ACHN (cell line): Measurements from ENCODE around the gene PKNOX2.
A peak's percentile ranks its signal among the peaks of the same experiment; 100 is the strongest.

Source experiments
- DNase-seq: peaks from one replicate; pipeline ENCODE4 v3.0.0-alpha.2; 2015
- in situ Hi-C: cut with HindIII; loops from 2 replicates; pipeline ENCODE4 v1.10.0; 2017; ENCODE audit warnings: low sequenced_read_pairs, low pct_ligation_motif_present, low pct_unique_long_range_greater_than_20kb

Gene PKNOX2

DNA sequence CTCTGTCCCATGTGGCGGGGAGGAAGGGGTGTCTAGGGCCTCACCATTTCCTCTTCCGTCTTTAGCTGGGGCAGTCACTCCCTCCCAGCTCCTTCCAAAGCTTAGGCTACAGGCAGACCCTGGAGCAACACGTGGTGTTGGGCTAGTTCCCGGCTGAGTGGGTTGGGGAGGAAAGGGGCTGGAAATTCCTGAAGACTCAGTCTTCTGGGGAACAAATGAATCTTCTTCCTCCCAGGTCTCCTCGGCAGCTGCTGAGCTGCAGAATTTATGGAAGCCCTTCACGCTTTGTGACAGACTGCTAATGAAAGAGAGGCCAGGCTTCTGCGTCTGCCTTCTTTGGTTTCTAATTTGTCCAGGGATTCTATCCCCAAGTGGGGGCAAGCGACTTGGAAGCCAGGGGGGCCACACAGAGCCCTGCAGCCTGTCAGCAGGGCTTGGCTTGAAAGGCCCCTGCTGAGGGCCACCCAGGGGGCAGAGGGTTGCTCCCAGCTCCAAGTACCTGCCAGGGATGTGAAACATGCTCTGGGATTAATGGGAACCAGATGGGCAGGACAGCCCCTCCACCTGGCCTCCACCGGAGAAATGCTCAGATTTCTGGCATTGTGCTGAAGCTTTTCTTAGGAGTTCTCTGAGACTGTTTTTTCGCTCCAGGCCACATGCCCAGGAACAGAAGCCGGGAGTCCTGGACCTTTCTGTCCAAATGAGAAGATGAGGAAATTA, 123.1 kb downstream of the PKNOX2 start:
- in situ Hi-C loops = no loop called here

DNA sequence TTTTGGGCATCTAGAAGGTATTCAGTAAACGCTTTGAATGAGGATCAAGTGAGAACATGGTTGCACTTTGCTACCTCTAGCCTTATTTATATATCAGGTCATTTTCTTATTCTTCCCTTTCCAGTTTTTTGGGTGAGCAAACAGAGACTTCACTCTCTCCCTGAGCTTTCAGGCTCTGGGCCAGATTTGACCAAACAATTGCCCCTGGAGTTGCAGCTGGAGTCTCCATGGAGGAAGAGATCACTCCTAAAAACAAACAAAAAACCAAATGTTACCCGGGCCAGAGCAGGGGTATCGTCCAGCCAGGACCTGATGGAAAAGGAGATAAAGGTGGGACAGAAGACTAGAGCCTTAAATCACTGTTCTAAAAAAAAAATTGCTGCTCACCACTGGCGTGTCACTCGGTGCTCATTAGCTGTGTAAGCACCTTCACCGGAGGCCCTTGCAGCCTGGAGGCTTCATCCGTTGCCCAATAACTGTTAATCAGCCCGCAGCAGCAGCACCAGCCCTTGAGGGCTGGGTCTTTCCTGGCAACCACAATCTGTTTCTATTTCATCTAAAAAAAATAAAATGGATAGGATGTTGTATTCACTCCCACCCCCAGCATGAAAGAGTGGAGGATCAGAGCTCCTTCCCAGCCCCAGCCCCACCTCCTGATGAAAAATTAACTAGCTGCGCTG, 125.0 kb downstream of the PKNOX2 start:
- in situ Hi-C loops = no loop called here

More for the DNA sequence above, 123.1 kb downstream of the PKNOX2 start:
- DNase-seq = no peak

DNA sequence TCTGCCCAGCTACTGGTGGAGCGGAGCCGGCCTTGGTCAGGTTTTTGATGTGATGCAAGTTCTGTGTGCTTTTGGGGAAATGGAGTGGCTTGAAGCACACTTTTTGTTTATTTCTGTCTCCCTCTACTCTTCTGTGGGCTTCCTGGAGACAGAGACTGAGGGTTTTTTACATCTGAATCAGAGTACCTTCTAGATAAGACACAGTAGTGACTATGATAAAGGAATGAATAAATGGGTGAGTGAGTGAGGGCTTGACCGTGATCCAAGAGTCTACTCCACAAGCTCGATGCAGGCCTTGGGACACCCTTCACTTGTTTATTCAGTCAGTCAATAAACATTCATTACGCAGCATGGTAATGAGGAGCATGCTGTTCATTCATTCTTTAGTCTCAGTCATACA, 125.7 kb downstream of the PKNOX2 start:
- in situ Hi-C loops = no loop called here
- DNase-seq = no peak

More for the DNA sequence above, 125.0 kb downstream of the PKNOX2 start:
- DNase-seq = no peak

DNA sequence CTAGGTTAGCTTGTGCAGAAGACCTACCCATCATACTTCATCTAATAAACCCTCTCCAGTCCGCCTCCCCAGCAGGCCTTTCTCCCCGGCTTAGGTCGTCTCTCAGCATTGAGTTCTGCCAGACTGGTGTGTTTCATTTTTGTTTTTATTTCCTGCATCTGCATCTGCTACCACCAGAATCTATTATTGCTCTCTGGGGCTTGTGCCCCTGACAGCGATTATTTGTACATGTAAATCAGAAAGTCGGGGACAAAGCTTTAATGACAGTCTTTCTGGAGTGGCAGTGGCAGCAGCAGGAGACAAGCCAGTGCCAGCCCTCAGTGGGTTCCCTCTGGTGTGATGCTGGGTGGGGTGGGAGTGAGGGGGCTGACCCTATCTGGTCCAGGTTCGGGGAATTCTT, 127.5 kb downstream of the PKNOX2 start:
- no peak for DNase-seq
- in situ Hi-C loops = no loop called here

DNA sequence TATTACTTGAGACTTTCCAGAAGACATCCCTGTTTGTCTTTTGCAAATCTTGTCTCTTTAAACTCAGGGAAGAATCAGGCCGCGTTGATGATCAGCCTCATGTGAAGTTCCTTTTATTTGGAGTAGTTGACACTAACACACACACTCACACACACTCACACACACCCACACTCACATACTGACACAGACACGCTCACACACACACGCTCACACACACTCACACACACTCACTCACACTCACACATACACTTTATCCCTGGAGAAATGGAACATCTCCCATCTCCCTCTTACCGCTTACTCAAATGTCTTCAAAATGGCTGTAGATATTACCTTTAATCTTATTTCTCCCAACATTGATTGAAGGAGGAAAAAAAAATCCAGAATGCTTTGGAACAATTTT, 129.0 kb downstream of the PKNOX2 start:
- no peak for DNase-seq
- in situ Hi-C loops = no loop called here

DNA sequence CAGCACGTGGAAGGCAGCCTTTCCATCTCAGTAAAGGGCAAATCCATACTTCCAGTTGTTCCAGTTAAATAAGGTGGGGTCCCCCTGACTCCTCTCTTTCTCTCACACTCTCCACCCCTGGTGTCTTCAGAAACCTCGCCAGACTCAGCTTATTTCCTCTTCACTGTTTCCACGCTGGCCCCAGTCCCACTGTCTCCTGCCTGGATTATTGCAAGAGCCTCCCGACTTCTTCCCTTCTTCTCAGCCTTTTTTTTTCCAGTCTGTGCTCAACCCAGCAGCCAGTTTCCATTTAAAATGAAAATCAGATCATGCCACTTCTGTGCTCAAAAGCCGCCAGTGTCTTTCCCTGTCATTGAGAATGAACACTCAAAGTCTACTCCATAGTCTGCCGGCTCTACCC, 131.4 kb downstream of the PKNOX2 start:
- in situ Hi-C loops = no loop called here
- no peak for DNase-seq

DNA sequence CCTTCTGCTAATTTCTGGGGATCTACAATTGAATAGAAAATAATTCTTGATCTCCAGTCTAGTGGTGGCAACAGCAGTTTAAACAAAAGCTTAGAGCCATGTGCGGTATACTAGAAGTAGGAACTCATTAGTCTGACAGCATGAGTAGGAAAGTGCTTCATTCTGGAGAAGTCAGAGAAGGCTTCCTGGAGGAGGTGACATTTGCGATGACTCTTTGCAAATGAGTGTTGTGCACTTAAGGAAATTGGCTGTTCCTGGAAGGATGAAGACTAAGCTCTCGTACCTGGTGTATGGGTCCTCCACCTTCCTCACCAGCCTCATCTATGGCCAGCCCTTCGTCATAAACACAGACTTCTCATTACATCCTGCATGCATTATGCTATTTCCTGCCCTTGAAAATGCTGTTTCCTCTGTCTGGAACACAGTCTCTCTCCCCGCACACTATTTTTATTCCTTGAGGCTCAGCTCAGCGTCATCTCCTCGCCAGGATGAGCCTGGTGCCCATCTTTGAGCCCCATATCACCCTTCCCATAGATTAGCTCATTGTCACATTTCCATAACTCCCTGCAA, 132.9 kb downstream of the PKNOX2 start:
- DNase-seq = no peak
- in situ Hi-C loops = no loop called here

DNA sequence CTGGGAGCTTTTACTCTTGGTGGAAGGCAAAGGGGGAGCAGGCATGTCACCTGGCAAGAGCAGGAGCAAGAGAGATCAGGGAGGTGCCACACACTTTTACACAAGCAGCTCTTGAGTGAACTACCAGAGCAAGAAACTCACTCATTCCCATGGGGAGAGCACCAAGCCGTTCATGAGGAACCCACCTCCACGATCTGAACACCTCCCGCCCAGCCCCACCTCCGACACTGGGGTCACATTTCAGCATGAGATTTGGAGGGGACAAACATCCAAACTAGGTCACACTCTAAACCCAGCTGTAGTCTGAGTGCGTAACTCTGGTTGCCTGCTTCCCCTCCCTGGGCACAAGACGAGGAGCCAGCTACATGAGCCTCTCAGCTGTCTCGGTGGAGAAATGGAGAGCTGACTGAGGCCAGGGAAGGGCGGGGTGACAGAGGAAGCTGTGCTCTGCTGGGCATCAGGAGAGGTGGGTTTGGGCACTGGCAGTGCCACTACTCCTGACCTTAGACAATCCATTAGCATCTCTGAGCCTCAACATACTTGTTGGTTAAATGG, 134.6 kb downstream of the PKNOX2 start:
- in situ Hi-C loops = no loop called here
- no peak for DNase-seq

DNA sequence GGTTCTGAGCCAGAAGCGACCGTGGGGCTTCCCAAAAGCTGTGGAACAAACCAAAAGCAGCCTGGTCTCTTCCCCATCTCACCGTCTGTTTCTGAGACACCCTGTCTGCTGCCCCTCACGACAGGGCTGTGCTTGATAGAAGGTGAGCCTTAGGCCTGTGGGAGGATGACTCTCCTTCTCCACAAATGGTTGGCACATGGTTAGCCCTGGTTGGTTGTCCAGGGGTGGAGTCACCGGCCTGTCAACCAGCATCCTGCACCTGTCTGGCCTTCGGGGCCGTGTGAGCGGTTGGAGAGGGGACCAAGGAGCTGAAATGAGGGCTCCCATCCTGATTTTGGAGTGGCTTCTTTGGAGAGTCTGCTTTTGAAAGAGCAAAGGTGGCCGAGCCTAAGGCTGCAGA, 135.3 kb downstream of the PKNOX2 start:
- in situ Hi-C loops = no loop called here
- no peak for DNase-seq

DNA sequence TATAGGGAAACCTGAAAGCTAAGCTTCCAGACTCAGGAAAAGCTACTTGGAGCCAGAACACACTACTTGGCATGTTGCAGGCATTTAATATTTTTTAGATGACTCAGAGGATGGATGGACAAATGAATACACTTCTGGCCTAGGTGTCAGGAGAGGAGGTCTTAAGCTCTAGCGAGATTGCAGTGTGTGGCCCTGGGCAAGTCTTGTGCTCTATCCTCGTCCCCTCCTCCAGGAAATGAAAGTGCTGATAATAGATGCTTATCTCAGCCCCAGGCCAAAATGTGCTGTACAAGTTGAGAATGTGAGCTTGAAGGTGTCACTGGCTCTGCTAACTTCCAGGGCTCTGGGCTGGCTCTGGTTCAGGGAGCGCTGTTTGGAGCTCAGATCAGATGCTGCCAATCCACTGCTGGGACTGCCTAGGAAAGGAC, 136.3 kb downstream of the PKNOX2 start:
- DNase-seq = peak; percentile 54

DNA sequence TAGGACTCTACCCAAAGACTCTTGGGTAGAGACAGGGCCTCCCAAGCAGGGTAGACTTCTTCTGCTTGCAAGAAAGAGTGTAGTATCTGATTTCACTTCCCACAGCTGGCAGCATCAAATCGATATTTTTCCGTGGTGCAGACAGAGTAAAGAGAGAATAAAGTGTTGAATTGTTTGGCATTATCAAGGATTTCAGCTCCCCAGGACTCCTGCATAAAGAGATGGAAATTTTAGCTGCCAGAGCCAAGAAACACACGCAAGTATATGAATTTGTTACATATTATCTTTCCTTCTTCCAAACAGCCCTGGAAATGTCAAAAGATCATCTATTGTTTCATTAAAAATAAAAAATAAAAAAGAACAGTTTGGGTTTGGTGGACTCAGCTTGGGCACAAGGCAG, 136.8 kb downstream of the PKNOX2 start:
- DNase-seq = no peak
- in situ Hi-C loops = no loop called here

More for the DNA sequence above, 136.3 kb downstream of the PKNOX2 start:
- in situ Hi-C loops = no loop called here

DNA sequence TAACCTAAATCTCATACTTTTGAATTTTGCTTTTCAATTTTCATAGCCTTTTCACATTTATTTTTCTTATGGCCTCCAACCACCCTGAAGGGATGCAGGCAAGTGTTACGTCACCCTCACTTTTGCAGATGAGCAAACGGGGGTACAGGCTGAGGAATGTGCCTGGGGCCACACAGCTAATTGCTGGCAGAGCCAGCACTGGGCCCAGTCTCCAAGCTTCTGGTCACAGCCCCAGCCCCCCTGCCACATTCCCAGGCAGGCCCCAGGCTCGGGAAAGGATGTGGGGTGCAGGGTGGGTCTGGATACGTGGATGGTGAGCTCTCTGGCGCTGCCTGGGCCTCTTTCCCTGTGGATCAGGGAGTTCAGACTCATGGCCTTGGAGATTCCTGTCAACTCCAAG, 138.6 kb downstream of the PKNOX2 start:
- in situ Hi-C loops = no loop called here
- no peak for DNase-seq

DNA sequence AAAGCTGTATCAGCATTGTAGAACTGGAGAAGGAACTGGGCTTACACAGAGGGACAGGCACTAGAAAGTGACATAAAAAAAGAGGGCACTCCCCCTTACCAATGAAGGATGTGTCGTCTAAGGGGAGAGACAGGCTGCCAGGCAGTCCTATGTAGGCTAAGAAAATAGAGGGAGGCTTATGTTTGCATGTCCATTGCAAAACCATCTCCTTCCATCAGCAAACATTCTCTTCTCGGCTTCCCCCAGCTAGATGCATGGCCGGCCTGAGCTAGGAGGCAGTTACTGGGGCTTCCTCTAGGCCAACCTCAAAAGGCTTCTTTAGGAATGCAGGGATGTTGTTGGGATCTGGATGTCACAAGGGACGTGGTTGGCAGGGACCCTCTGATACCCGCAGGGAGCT, 139.1 kb downstream of the PKNOX2 start:
- DNase-seq = no peak
- in situ Hi-C loops = no loop called here

DNA sequence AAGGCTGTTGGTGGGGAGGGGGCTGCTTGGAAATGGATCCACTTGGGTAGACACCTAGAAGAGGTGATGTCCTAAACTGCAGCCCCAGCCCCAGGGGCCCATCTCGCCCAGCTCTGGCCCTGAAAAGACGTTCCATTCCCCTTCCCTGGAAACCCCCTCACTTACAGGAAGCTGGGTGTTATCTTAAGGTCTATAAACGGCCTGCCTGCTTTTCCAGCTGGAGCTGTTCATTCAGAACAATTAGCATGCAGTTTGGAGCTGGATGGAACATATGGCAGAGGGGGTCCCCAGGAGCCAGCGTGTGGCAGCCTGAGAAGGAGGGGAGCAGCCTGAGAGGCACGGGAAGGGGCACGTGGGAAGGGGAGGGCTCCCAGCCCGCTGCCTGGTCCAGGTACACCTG, 139.6 kb downstream of the PKNOX2 start:
- no peak for DNase-seq
- in situ Hi-C loops = no loop called here

DNA sequence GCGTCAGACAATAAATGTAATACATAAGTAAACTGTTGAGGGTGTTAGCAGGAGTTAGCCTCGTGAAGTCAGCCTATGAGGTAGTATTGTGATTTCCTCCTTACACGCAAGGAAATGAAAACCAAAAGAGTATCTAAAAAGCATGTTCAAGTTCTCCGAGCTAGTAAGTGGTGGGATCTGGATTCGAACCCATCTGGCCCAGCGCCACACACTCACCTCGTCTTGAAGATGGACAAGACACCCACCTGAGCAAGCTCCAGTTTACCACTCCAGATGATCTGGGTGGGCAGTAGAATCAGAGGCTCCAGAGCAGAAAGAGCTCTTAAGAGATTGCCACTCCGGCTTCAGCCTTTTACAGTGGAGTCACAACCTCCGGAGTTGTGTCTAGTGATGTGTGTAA, 140.3 kb downstream of the PKNOX2 start:
- in situ Hi-C loops = no loop called here
- no peak for DNase-seq

DNA sequence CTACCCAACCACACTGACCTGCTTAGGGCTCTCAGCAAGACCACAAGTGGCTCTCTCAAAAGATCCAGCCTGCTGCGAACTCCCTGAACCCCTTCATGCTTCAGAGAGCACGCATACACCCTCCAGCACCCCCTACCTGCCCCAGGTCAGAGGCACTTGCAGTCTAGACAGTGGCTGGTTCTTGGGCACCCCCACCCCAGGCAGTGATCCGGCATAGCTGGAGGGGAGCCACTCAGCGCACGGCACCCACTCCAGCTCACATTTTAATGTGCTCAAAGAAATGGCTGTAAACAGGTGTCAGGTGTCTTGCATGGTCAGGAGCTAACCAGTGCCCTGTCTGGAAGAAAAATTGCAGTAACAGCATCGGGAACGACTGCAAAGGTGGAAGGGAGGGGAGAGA, 140.8 kb downstream of the PKNOX2 start:
- no peak for DNase-seq
- in situ Hi-C loops = no loop called here

DNA sequence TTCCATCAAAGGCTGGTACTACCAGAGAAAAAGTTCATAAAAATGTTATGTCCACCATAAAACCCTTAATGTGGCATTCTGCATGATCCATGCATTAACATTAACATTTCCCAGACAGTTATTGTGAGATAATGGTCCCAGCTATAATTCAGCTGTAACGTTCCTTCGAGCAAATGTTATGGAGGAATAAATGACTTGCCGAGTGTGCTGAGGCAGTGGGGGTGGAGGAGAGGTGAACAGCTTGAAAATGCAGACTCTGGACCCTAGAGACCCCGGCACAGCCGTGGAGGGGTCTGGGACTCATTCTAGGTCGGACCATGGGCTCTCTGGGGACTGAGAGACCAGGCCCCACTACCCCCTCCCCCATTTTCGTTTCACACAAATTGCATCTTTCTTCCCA, 141.9 kb downstream of the PKNOX2 start:
- in situ Hi-C loops = no loop called here
- DNase-seq = no peak

DNA sequence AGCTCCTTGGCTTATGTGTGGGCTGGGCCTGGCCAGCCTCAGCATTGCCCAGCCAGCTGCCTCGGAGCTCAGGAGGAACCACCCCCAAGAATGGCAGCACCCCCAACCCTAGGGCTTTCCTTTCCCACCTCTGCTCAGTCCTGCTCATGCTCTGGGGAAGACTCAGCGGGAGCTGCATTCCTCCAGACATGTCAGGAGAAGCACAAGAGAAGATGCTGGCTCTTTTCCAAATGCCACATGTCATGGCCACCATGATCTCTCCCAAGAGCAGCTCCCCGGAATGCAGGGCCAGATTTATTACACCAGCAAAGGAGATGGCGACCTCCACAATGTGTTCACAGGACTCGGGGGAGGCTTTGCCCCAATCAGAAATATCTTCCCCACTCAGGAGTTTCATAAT, 143.7 kb downstream of the PKNOX2 start:
- in situ Hi-C loops = no loop called here
- DNase-seq = no peak

DNA sequence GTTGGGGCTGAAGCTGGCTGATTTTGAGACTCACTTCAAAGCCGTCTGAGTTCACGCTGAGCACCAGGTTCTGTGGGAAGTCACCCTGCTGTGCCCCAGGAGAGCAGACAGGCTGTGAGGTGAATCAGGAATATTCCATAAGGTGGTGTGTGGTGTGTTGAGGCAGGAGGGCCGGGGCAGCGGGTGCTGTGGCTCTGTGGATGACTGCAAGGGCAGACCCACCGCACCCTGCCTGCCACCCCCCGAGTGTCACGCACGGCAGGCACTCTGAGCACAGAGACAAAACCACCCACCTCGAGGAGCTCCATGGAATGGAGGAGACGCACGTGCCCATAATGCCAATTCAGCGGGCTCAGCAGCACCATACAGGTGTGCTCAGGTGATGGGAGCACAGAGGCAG, 147.8 kb downstream of the PKNOX2 start:
- in situ Hi-C loops = no loop called here
- no peak for DNase-seq

DNA sequence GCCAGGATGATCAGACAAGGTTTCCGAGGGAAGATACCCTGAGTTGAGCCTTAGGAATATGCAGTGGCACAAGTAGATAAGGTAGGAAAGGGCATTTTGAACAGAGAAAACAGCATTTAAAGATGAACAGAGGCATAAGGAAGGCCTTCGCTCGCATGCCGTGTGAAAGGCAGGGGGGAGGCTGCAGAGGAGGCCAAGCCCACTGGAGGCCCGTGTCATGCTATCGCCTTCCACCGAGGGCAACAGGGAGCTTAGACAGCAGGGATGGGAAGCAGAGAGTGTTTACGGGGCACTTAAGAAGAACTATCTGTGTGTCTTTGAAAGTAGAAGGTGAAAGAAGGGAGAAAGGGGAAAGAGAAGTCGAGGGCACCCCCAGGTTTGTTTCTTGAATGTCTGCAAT, 148.3 kb downstream of the PKNOX2 start:
- in situ Hi-C loops = no loop called here
- DNase-seq = no peak
